Measurements from ENCODE around the gene LENG9.

The LENG9 gene

GRCh38 chr19:54440641-54441040 is 22.9 kb downstream of the LENG9 start:
- no peak overlapping the region for H3K4me3 ChIP-seq (ENCODE audit: low read depth in 1 of 2, low read length in 1 of 2)
- H3K27ac ChIP-seq = no peak overlapping the region
- H3K9me3 ChIP-seq = no peaks in the 10 kb centered on the region
- TF ChIP-seq CTCF (IDR thresholded peaks at IDR 0.05) = no peak
- no peaks in the 10 kb centered on the region for H3K27me3 ChIP-seq
- H3K36me3 ChIP-seq = peaks cover 36% of the 10 kb centered on the region
- H3K4me1 ChIP-seq (ENCODE audit: control insufficient read depth in 1 of 2, insufficient read depth in 1 of 2, low read depth in 1 of 2, low read length in 1 of 2) = no peaks in the 10 kb centered on the region

GRCh38 chr19:54439174-54439851 is 24.3 kb downstream of the LENG9 start:
- no peaks in the 10 kb centered on the region for H3K9me3 ChIP-seq
- no peak overlapping the region for H3K4me3 ChIP-seq (ENCODE audit: low read depth in 1 of 2, low read length in 1 of 2)
- H3K4me1 ChIP-seq (ENCODE audit: control insufficient read depth in 1 of 2, insufficient read depth in 1 of 2, low read depth in 1 of 2, low read length in 1 of 2) = no peaks in the 10 kb centered on the region
- no peak overlapping the region for H3K27ac ChIP-seq
- peaks cover 25% of the 10 kb centered on the region for H3K36me3 ChIP-seq
- no peak for TF ChIP-seq CTCF (IDR thresholded peaks at IDR 0.05)
- H3K27me3 ChIP-seq = peaks cover 6% of the 10 kb centered on the region

GRCh38 chr19:54436628-54437252 is 26.8 kb downstream of the LENG9 start:
- no peak overlapping the region for H3K27ac ChIP-seq
- H3K36me3 ChIP-seq = peaks cover 21% of the 10 kb centered on the region
- TF ChIP-seq CTCF (IDR thresholded peaks at IDR 0.05) = no peak
- no peak overlapping the region for H3K4me3 ChIP-seq (ENCODE audit: low read depth in 1 of 2, low read length in 1 of 2)
- H3K27me3 ChIP-seq = peaks cover 28% of the 10 kb centered on the region
- no peaks in the 10 kb centered on the region for H3K9me3 ChIP-seq
- H3K4me1 ChIP-seq (ENCODE audit: control insufficient read depth in 1 of 2, insufficient read depth in 1 of 2, low read depth in 1 of 2, low read length in 1 of 2) = no peaks in the 10 kb centered on the region

- no peak overlapping the region for H3K27ac ChIP-seq
- no peaks in the 10 kb centered on the region for H3K9me3 ChIP-seq
- peaks cover 35% of the 10 kb centered on the region for H3K27me3 ChIP-seq
- no peak overlapping the region for H3K4me3 ChIP-seq (ENCODE audit: low read depth in 1 of 2, low read length in 1 of 2)
- no peak for TF ChIP-seq CTCF (IDR thresholded peaks at IDR 0.05)
- no peaks in the 10 kb centered on the region for H3K4me1 ChIP-seq (ENCODE audit: control insufficient read depth in 1 of 2, insufficient read depth in 1 of 2, low read depth in 1 of 2, low read length in 1 of 2)
- H3K36me3 ChIP-seq = peaks cover 21% of the 10 kb centered on the region
Observed at GRCh38 chr19:54436031-54436523, 27.5 kb downstream of the LENG9 start.

- TF ChIP-seq CTCF (IDR thresholded peaks at IDR 0.05) = no peak
- Histone ChIP-seq H3K27me3 (peaks cover 39% of the 10 kb centered on the region), H3K36me3 (peaks cover 21% of the 10 kb centered on the region), H3K9me3 (no peaks in the 10 kb centered on the region), H3K27ac (no peak overlapping the region), H3K4me1 (ENCODE audit: control insufficient read depth in 1 of 2, insufficient read depth in 1 of 2, low read depth in 1 of 2, low read length in 1 of 2) (peaks cover 3 to 4% of the 10 kb centered on the region in 2 experiments), H3K4me3 (ENCODE audit: low read depth in 1 of 2, low read length in 1 of 2) (no peak overlapping the region)
Observed at GRCh38 chr19:54435551-54436016, 28.0 kb downstream of the LENG9 start.

Measured in neutrophil (primary cell).